Vagina (tissue), 2 donors: Measurements from ENCODE around the gene KRT7. TPM values are rescaled to one million over a fixed set of nuclear protein-coding genes. Genes with fewer than 3 reads are reported as not detected.

Source experiments
- DNase-seq, 2 donors: peaks; one replicate each; pipeline ENCODE4 v3.0.0-alpha.2; 2017; ENCODE audit errors: extremely low spot score in 2 of 2
- H3K27ac ChIP-seq: fragments of 200-600 bp; sonication (generic); one replicate; pipeline ENCODE4 v1.5.1; 2019
- H3K27me3 ChIP-seq: fragments of 200-600 bp; sonication (generic); one replicate; pipeline ENCODE4 v1.5.1; 2019
- H3K36me3 ChIP-seq, 2 donors: fragments of 200-600 bp; sonication (generic); one replicate each; pipeline ENCODE4 v1.5.1; 2017 to 2019
- H3K4me1 ChIP-seq: fragments of 200-600 bp; sonication (generic); one replicate; pipeline ENCODE4 v1.5.1; 2019
- H3K4me3 ChIP-seq, 2 donors: fragments of 200-600 bp; sonication (generic); 1 replicate in 1 of 2; 2 replicates in 1 of 2; pipeline ENCODE4 v1.5.1; 2016 to 2019
- H3K9me3 ChIP-seq: fragments of 200-600 bp; sonication (generic); one replicate; pipeline ENCODE4 v1.5.1; 2019
- CTCF ChIP-seq, 3 experiments: fragments of 450-650 bp in 2 of 3; fragments of 200-600 bp in 1 of 3; sonication (generic) in 1 of 3; IDR thresholded peaks; one replicate each; pipeline ENCODE4 v1.5.1; 2017 to 2019; ENCODE audit warnings: antibody characterized with exemption in 3 of 3, mild to moderate bottlenecking in 2 of 3, moderate library complexity in 2 of 3
- POLR2A ChIP-seq, 2 donors: fragments of 450-650 bp; IDR thresholded peaks; one replicate each; pipeline ENCODE4 v1.6.1; 2017; ENCODE audit warnings: antibody characterized with exemption in 2 of 2, mild to moderate bottlenecking in 2 of 2, moderate library complexity in 2 of 2
- POLR2AphosphoS5 ChIP-seq, 2 donors: sonication (generic); formaldehyde crosslinking; IDR thresholded peaks; one replicate each; pipeline ENCODE4 v1.9.0; 2017; ENCODE audit warnings: antibody characterized with exemption in 2 of 2, mild to moderate bottlenecking in 2 of 2, low read depth in 1 of 2; ENCODE audit not compliant: insufficient read depth in 1 of 2
- intact Hi-C: fragments of 100-400 bp; cut with DNase I; formaldehyde crosslinking; loops from one replicate; pipeline ENCODE4 v1.15.1; 2023
- total RNA-seq: library from RNA; depleted of rRNA; stranded (reverse); fragments of >200 nt; gene quantifications from one replicate; pipeline ENCODE4 v1.2.3, GENCODE V29; 2016

The KRT7 gene
- total RNA-seq, 1 donor from 2014 or later, result 7.6 TPM

GRCh38 chr12:52263761-52264434 is 30.9 kb downstream of the KRT7 start:
- Histone ChIP-seq H3K36me3 (no peaks in the 10 kb centered on the region), H3K27me3 (no peaks in the 10 kb centered on the region), H3K4me1 (no peaks in the 10 kb centered on the region), H3K4me3 (no peak overlapping the region), H3K27ac (no peak overlapping the region), H3K9me3 (no peaks in the 10 kb centered on the region)
- DNase-seq, result no peak
- intact Hi-C loops, result no loop called here
- TF ChIP-seq CTCF (IDR thresholded peaks at IDR 0.05) (no peak), POLR2AphosphoS5 (IDR thresholded peaks at IDR 0.05; ENCODE audit: insufficient read depth in 1 of 2, low read depth in 1 of 2) (no peak), POLR2A (IDR thresholded peaks at IDR 0.05) (no peak)

- Histone ChIP-seq H3K27ac (no peak overlapping the region), H3K27me3 (no peaks in the 10 kb centered on the region), H3K9me3 (no peaks in the 10 kb centered on the region), H3K4me1 (no peaks in the 10 kb centered on the region), H3K36me3 (no peaks in the 10 kb centered on the region), H3K4me3 (no peak overlapping the region)
- intact Hi-C loops, result no loop called here
- DNase-seq, result no peak
- no peak for TF ChIP-seq POLR2A (IDR thresholded peaks at IDR 0.05)
- TF ChIP-seq CTCF (IDR thresholded peaks at IDR 0.05), result no peak
- TF ChIP-seq POLR2AphosphoS5 (IDR thresholded peaks at IDR 0.05; ENCODE audit: insufficient read depth in 1 of 2, low read depth in 1 of 2), result no peak
These were observed 31.4 kb downstream of the KRT7 start for GRCh38 chr12:52264435-52264825.

- Histone ChIP-seq H3K4me1 (no peaks in the 10 kb centered on the region), H3K9me3 (no peaks in the 10 kb centered on the region), H3K36me3 (no peaks in the 10 kb centered on the region), H3K4me3 (no peak overlapping the region), H3K27ac (no peak overlapping the region), H3K27me3 (no peaks in the 10 kb centered on the region)
- no peak for DNase-seq
- intact Hi-C loops, result no loop called here
- TF ChIP-seq POLR2AphosphoS5 (IDR thresholded peaks at IDR 0.05; ENCODE audit: insufficient read depth in 1 of 2, low read depth in 1 of 2) (no peak), CTCF (IDR thresholded peaks at IDR 0.05) (no peak), POLR2A (IDR thresholded peaks at IDR 0.05) (no peak)
These were observed 33.5 kb downstream of the KRT7 start for GRCh38 chr12:52266514-52266913.

DNA sequence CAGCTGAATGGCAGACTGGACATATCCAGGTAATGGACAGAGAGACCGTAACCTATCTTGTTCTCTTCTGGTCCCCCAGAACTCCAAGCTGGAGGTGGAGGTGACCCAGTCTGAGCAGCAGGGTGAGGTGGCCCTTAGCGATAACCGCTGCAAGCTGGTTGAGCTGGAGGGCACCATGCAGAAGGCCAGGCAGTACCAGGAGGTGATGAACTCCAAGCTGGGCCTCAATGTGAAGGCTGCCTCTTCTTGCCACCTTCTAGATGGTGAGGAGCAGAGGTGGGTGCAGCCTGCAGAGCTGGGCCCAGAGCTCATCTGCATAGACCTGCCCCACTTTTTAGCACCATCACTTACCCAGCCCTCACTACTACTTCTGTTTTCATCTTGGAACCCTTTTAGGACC is 34.2 kb downstream of the KRT7 start:
- Histone ChIP-seq H3K27me3 (no peaks in the 10 kb centered on the region), H3K4me3 (no peak overlapping the region), H3K27ac (no peak overlapping the region), H3K9me3 (no peaks in the 10 kb centered on the region), H3K4me1 (no peaks in the 10 kb centered on the region), H3K36me3 (no peaks in the 10 kb centered on the region)
- intact Hi-C loops, result no loop called here
- DNase-seq, result no peak
- TF ChIP-seq POLR2A (IDR thresholded peaks at IDR 0.05) (no peak), CTCF (IDR thresholded peaks at IDR 0.05) (no peak), POLR2AphosphoS5 (IDR thresholded peaks at IDR 0.05; ENCODE audit: insufficient read depth in 1 of 2, low read depth in 1 of 2) (no peak)

DNA sequence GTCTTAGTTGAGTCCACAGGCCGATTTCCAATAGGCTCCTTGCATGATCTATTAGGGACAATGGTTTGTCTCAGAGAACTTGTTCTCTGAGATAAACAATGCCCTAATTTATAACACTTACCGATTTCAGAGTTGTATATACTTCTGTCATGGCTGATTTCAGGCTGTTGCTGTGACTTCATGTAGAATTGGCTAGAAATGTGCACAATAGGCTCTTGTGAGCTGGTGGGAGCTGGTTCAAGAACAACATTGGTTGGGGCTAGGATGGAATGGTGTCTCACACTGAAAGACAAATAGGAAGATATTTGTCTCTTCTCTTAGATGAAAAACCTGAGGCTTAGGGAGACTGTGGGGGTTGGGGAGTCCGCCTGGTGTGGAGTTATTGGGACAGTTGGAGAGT is 34.7 kb downstream of the KRT7 start:
- intact Hi-C loops, result no loop called here

More for the DNA sequence above, 34.7 kb downstream of the KRT7 start:
- Histone ChIP-seq H3K36me3 (no peaks in the 10 kb centered on the region), H3K27ac (no peak overlapping the region), H3K27me3 (no peaks in the 10 kb centered on the region), H3K4me1 (no peaks in the 10 kb centered on the region), H3K4me3 (no peak overlapping the region), H3K9me3 (no peaks in the 10 kb centered on the region)
- DNase-seq, result no peak
- no peak for TF ChIP-seq POLR2AphosphoS5 (IDR thresholded peaks at IDR 0.05; ENCODE audit: insufficient read depth in 1 of 2, low read depth in 1 of 2)
- TF ChIP-seq POLR2A (IDR thresholded peaks at IDR 0.05), result no peak
- no peak for TF ChIP-seq CTCF (IDR thresholded peaks at IDR 0.05)
